GM18508 (cell line): ENCODE results near the gene TEAD4.

ENCODE experiments used
- ATAC-seq: cut with Tn5 transposase; IDR thresholded peaks from one replicate; pipeline ENCODE4 v1.9.1; 2021; ENCODE audit warnings: moderate number of reproducible peaks; ENCODE audit not compliant: insufficient read depth, unreplicated experiment

TEAD4 gene

GRCh38 chr12:2997989-2998670 lies 38.9 kb downstream of the TEAD4 start:
- ATAC-seq = no peak

- ATAC-seq = no peak
These were observed 39.6 kb downstream of the TEAD4 start for GRCh38 chr12:2998789-2999264.

- no peak for ATAC-seq
These were observed 40.2 kb downstream of the TEAD4 start for GRCh38 chr12:2999265-2999841.

GRCh38 chr12:3000548-3001275 lies 41.5 kb downstream of the TEAD4 start:
- ATAC-seq = no peak

GRCh38 chr12:3002646-3003045 lies 43.4 kb downstream of the TEAD4 start:
- no peak for ATAC-seq

- no peak for ATAC-seq
These were observed 44.3 kb downstream of the TEAD4 start for GRCh38 chr12:3003357-3003992.

GRCh38 chr12:3004655-3005565 lies 45.7 kb downstream of the TEAD4 start:
- ATAC-seq = no peak

- no peak for ATAC-seq
These were observed 46.5 kb downstream of the TEAD4 start for GRCh38 chr12:3005736-3006135.

- ATAC-seq = no peak
These were observed 50.6 kb downstream of the TEAD4 start for GRCh38 chr12:3009780-3010179.

- ATAC-seq = no peak
These were observed 51.2 kb downstream of the TEAD4 start for GRCh38 chr12:3010214-3010930.

GRCh38 chr12:3012786-3013185 lies 53.6 kb downstream of the TEAD4 start:
- ATAC-seq = no peak

- ATAC-seq = no peak
These were observed 55.4 kb downstream of the TEAD4 start for GRCh38 chr12:3014641-3015040.

- no peak for ATAC-seq
These were observed 56.2 kb downstream of the TEAD4 start for GRCh38 chr12:3015356-3015755.

- no peak for ATAC-seq
These were observed 57.0 kb downstream of the TEAD4 start for GRCh38 chr12:3016191-3016590.

GRCh38 chr12:3017281-3017680 lies 58.1 kb downstream of the TEAD4 start:
- ATAC-seq = no peak

- no peak for ATAC-seq
These were observed 59.2 kb downstream of the TEAD4 start for GRCh38 chr12:3018284-3019004.

- ATAC-seq = no peak
These were observed 59.9 kb downstream of the TEAD4 start for GRCh38 chr12:3019005-3019680.

GRCh38 chr12:3020399-3020798 lies 61.2 kb downstream of the TEAD4 start:
- ATAC-seq = no peak
